ENCODE data around the gene TMEM150A. TPM values are rescaled to one million over a fixed set of nuclear protein-coding genes. Genes with fewer than 3 reads are reported as not detected.
A peak's percentile ranks its signal among the peaks of the same experiment; 100 is the strongest.

Gene TMEM150A
- total and polyA plus RNA-seq, 2 of the 13 experiments (the other 11 are each of a cell fraction or from before 2014, with no cell fraction given) = 30.1 to 70.4 TPM

GRCh38 chr2:85589982-85590791 is 12.3 kb downstream of the TMEM150A start (continued):
- TF ChIP-seq RNF219 (CRISPR knock-in tag; IDR thresholded peaks at IDR 0.05) = no peak
- TF ChIP-seq ZNF143 (CRISPR knock-in tag; IDR thresholded peaks at IDR 0.05) = no peak
- no peak for TF ChIP-seq RFX1 (IDR thresholded peaks at IDR 0.05)
- TF ChIP-seq ZNF451 (CRISPR knock-in tag; IDR thresholded peaks at IDR 0.05) = no peak
- no peak for TF ChIP-seq EED (CRISPR knock-in tag; IDR thresholded peaks at IDR 0.05)
- TF ChIP-seq SKIL (CRISPR knock-in tag; IDR thresholded peaks at IDR 0.05; ENCODE audit: borderline replicate concordance) = 0 out of 2 replicates have a peak, but pooled peaks have one; percentile 56
- TF ChIP-seq MYPOP (CRISPR knock-in tag; IDR thresholded peaks at IDR 0.05) = 0 out of 2 replicates have a peak, but pooled peaks have one; percentile 16
- no peak; the same call in 1 of the 2 replicates for TF ChIP-seq ZNF770 (CRISPR knock-in tag; IDR thresholded peaks at IDR 0.05)
- TF ChIP-seq ZGPAT (CRISPR knock-in tag; IDR thresholded peaks at IDR 0.05) = peak; percentile 52; the same call in 1 of the 2 replicates
- no peak for TF ChIP-seq ZBTB1 (CRISPR knock-in tag; IDR thresholded peaks at IDR 0.05; ENCODE audit: borderline replicate concordance)
- no peak for TF ChIP-seq ZNF670 (CRISPR knock-in tag; IDR thresholded peaks at IDR 0.05; ENCODE audit: borderline replicate concordance)
- TF ChIP-seq ZNF740 (CRISPR knock-in tag; IDR thresholded peaks at IDR 0.05) = no peak
- TF ChIP-seq ZSCAN12 (CRISPR knock-in tag; IDR thresholded peaks at IDR 0.05) = no peak
- no peak for TF ChIP-seq ZBTB39 (CRISPR knock-in tag; IDR thresholded peaks at IDR 0.05)
